KMS-11 (cell line): ENCODE results near the gene DAB1.
"Not testable (repeated sequence)": the region's sequence is repeated elsewhere in the genome, so short reads cannot be mapped to it uniquely, and the experiment has no call there.

Source experiments
- H2AFZ ChIP-seq: fragments of 200-600 bp; sonication (generic); 2 replicates; pipeline ENCODE4 v1.6.1; 2016; ENCODE audit warnings: antibody characterized with exemption, mixed run types, low read depth
- H3K27ac ChIP-seq: fragments of 200-600 bp; sonication (generic); 2 replicates; pipeline ENCODE4 v1.6.1; 2016; ENCODE audit warnings: mild to moderate bottlenecking, mixed run types
- H3K27me3 ChIP-seq: fragments of 200-600 bp; sonication (generic); 2 replicates; pipeline ENCODE4 v1.6.1; 2017; ENCODE audit warnings: mild to moderate bottlenecking, low read depth, mixed run types, moderate library complexity; ENCODE audit not compliant: insufficient read depth
- H3K36me3 ChIP-seq: fragments of 200-600 bp; sonication (generic); 2 replicates; pipeline ENCODE4 v1.6.1; 2017; ENCODE audit warnings: mild to moderate bottlenecking, mixed run types; ENCODE audit not compliant: insufficient read depth
- H3K4me1 ChIP-seq: fragments of 200-600 bp; sonication (generic); 2 replicates; pipeline ENCODE4 v1.6.1; 2016; ENCODE audit warnings: mild to moderate bottlenecking, low read depth, mixed run types; ENCODE audit not compliant: poor library complexity, severe bottlenecking
- H3K4me2 ChIP-seq: fragments of 200-600 bp; sonication (generic); 2 replicates; pipeline ENCODE4 v1.7.0; 2016; ENCODE audit warnings: mild to moderate bottlenecking, mixed run types
- H3K4me3 ChIP-seq: fragments of 200-600 bp; sonication (generic); IDR thresholded peaks from 2 replicates; pipeline ENCODE4 v1.6.1; 2017; ENCODE audit warnings: low read depth, low read length, mixed read lengths; ENCODE audit not compliant: insufficient read depth
- H3K79me2 ChIP-seq: fragments of 200-600 bp; sonication (generic); 2 replicates; pipeline ENCODE4 v1.6.1; 2016; ENCODE audit warnings: low read depth, mixed run types; ENCODE audit not compliant: insufficient read depth
- H3K9ac ChIP-seq: fragments of 200-600 bp; sonication (generic); 2 replicates; pipeline ENCODE4 v1.6.1; 2016; ENCODE audit warnings: mild to moderate bottlenecking, mixed run types
- H4K20me1 ChIP-seq: fragments of 200-600 bp; sonication (generic); 2 replicates; pipeline ENCODE4 v1.6.1; 2016; ENCODE audit warnings: mild to moderate bottlenecking, mixed run types; ENCODE audit not compliant: insufficient read depth
- CTCF ChIP-seq: fragments of 200-600 bp; sonication (generic); conservative IDR thresholded peaks from 2 replicates; pipeline ENCODE4 v1.6.1; 2017; ENCODE audit warnings: low read depth, mild to moderate bottlenecking, antibody characterized with exemption, low read length, moderate library complexity, mixed read lengths

DAB1 gene

GRCh38 chr1:57089855-57090254 is 334.0 kb downstream of the DAB1 start:
- no peak overlapping the region for H3K4me2 ChIP-seq
- no peak for TF ChIP-seq CTCF
- H4K20me1 ChIP-seq, result no peaks in the 10 kb centered on the region
- no peaks in the 10 kb centered on the region for H3K27me3 ChIP-seq
- no peaks in the 10 kb centered on the region for H3K79me2 ChIP-seq
- no peaks in the 10 kb centered on the region for H3K36me3 ChIP-seq
- H3K27ac ChIP-seq, result no peak overlapping the region
- H2AFZ ChIP-seq, result no peak overlapping the region
- no peak overlapping the region for H3K9ac ChIP-seq
- H3K4me3 ChIP-seq, result no peak overlapping the region
- no peaks in the 10 kb centered on the region for H3K4me1 ChIP-seq

GRCh38 chr1:57089221-57089620 is 334.6 kb downstream of the DAB1 start:
- Histone ChIP-seq H3K4me3 (no peak overlapping the region), H3K4me2 (no peak overlapping the region), H3K4me1 (no peaks in the 10 kb centered on the region), H3K9ac (no peak overlapping the region), H3K27me3 (no peaks in the 10 kb centered on the region), H3K27ac (no peak overlapping the region), H2AFZ (no peak overlapping the region), H3K79me2 (no peaks in the 10 kb centered on the region), H3K36me3 (no peaks in the 10 kb centered on the region), H4K20me1 (no peaks in the 10 kb centered on the region)
- TF ChIP-seq CTCF, result no peak

- Histone ChIP-seq H3K4me1 (no peaks in the 10 kb centered on the region), H3K36me3 (no peaks in the 10 kb centered on the region), H3K4me3 (no peak overlapping the region), H2AFZ (no peak overlapping the region), H3K27me3 (no peaks in the 10 kb centered on the region), H3K27ac (no peak overlapping the region), H4K20me1 (no peaks in the 10 kb centered on the region), H3K9ac (no peak overlapping the region), H3K4me2 (no peak overlapping the region), H3K79me2 (no peaks in the 10 kb centered on the region)
- no peak for TF ChIP-seq CTCF
Measured at GRCh38 chr1:57088653-57089052, 335.2 kb downstream of the DAB1 start.

GRCh38 chr1:57087660-57088059 is 336.2 kb downstream of the DAB1 start:
- H3K4me1 ChIP-seq, H2AFZ ChIP-seq, H3K4me2 ChIP-seq, H3K79me2 ChIP-seq, H3K27ac ChIP-seq, H4K20me1 ChIP-seq, H3K36me3 ChIP-seq, H3K4me3 ChIP-seq, H3K27me3 ChIP-seq, H3K9ac ChIP-seq: not testable (repeated sequence)

GRCh38 chr1:57086154-57086553 is 337.7 kb downstream of the DAB1 start:
- no peaks in the 10 kb centered on the region for H4K20me1 ChIP-seq
- H3K4me3 ChIP-seq, result no peak overlapping the region
- no peaks in the 10 kb centered on the region for H3K79me2 ChIP-seq
- H3K27ac ChIP-seq, result no peak overlapping the region
- no peak overlapping the region for H3K4me2 ChIP-seq
- H2AFZ ChIP-seq, result no peak overlapping the region
- no peaks in the 10 kb centered on the region for H3K27me3 ChIP-seq
- no peak overlapping the region for H3K9ac ChIP-seq
- TF ChIP-seq CTCF, result no peak
- no peaks in the 10 kb centered on the region for H3K4me1 ChIP-seq
- no peaks in the 10 kb centered on the region for H3K36me3 ChIP-seq
